ENCODE measurements around the gene CTRB1. TPM values are rescaled to one million over a fixed set of nuclear protein-coding genes. Genes with fewer than 3 reads are reported as not detected.

Gene CTRB1
- total RNA-seq, 1 experiment from 2014 or later = not detected

DNA sequence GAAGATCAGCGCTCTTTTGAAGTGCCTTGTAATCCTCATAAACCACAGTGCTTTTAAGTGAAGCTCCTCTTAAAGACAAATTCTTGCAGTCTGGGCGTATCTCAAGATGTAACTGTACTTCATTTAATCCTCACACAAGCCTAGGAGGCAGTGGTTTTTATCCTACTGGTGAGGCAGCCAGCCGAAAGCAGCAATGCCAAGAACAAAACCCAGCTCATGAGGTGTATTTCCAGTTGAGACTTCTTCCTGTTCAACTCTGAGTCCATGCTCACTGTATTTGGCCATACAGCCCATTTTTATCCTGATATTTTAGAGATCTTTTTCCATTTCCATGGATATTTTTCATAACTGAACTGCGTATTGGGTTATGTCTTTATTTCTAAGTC, 25.5 kb upstream of the CTRB1 start:
- Histone ChIP-seq H2AK5ac (ENCODE audit: insufficient read length, low read length) (no peak overlapping the region), H3K56ac (ENCODE audit: insufficient read length, low read depth, low read length) (no peak overlapping the region), H2BK5ac (ENCODE audit: insufficient read length, low read length) (no peak overlapping the region), H2BK12ac (ENCODE audit: insufficient read length, low read depth, low read length) (no peak overlapping the region), H4K5ac (ENCODE audit: insufficient read length, low read depth, low read length) (no peak overlapping the region), H3K14ac (ENCODE audit: insufficient read depth, low read length) (no peak overlapping the region), H2BK20ac (ENCODE audit: low read depth, low read length, poor library complexity, severe bottlenecking) (no peak overlapping the region), H3K9ac (ENCODE audit: extremely low read depth, insufficient read length, low read length) (no peak overlapping the region), H3K4ac (ENCODE audit: low read depth, low read length) (no peak overlapping the region), H3K79me2 (ENCODE audit: insufficient read depth, low read length) (no peaks in the 10 kb centered on the region), H2AFZ (ENCODE audit: low read length) (no peak overlapping the region), H3K23ac (ENCODE audit: insufficient read length, low read depth, low read length) (no peak overlapping the region), H3K27ac (ENCODE audit: insufficient read length, low read depth, low read length) (no peak overlapping the region), H2BK15ac (ENCODE audit: low read depth, low read length) (no peak overlapping the region), H3K27me3 (ENCODE audit: insufficient read depth, low read length) (no peaks in the 10 kb centered on the region), H3K4me1 (ENCODE audit: insufficient read depth, low read length) (no peaks in the 10 kb centered on the region), H4K20me1 (ENCODE audit: control insufficient read depth, insufficient read depth, insufficient read length) (no peaks in the 10 kb centered on the region), H3K9me3 (ENCODE audit: control insufficient read depth, low read depth, low read length) (no peaks in the 10 kb centered on the region), H3K18ac (ENCODE audit: insufficient read length, low read depth, low read length) (no peak overlapping the region), H3K23me2 (ENCODE audit: insufficient read length, low read depth, low read length, poor library complexity, severe bottlenecking) (no peaks in the 10 kb centered on the region), H3K4me2 (ENCODE audit: insufficient read depth, insufficient read length, low read length) (no peak overlapping the region), H2BK120ac (ENCODE audit: low read depth, low read length, poor library complexity, severe bottlenecking) (no peak overlapping the region), H3T11ph (ENCODE audit: low read length) (no peak overlapping the region), H4K8ac (replicated peaks; ENCODE audit: insufficient read length, low read depth, low read length) (no peak overlapping the region), H4K91ac (ENCODE audit: insufficient read length, low read depth, low read length) (no peak overlapping the region), H3K79me1 (ENCODE audit: insufficient read depth, low read depth, low read length, poor library complexity, severe bottlenecking) (no peaks in the 10 kb centered on the region)
- WGBS (ENCODE audit: extremely low coverage, insufficient read length, low lambda C conversion rate) = no CpG with 5 or more reads among the region's 4 CpGs
- no peak for DNase-seq
- Mint-ChIP-seq H3K36me3 (ENCODE audit: insufficient read depth in 1 of 3, low read depth in 3 of 3) (0 out of 7 replicates have a peak, but pooled peaks cover 0 to 4% (median 0%) of the 10 kb centered on the region in 3 experiments), H3K27me3 (ENCODE audit: low read depth) (peaks cover 2% of the 10 kb centered on the region; the same call in 1 of the 2 replicates), H3K4me3 (no peak overlapping the region), H3K4me1 (peaks cover 0 to 9% of the 10 kb centered on the region in 2 experiments), H3K9me3 (no peaks in the 10 kb centered on the region; a peak in 1 of 5 replicates), H3K27ac (peak overlapping the region in 1 of 3 experiments; percentile 70; a peak in 1 of 7 replicates)
- TF ChIP-seq, protein P1, sequence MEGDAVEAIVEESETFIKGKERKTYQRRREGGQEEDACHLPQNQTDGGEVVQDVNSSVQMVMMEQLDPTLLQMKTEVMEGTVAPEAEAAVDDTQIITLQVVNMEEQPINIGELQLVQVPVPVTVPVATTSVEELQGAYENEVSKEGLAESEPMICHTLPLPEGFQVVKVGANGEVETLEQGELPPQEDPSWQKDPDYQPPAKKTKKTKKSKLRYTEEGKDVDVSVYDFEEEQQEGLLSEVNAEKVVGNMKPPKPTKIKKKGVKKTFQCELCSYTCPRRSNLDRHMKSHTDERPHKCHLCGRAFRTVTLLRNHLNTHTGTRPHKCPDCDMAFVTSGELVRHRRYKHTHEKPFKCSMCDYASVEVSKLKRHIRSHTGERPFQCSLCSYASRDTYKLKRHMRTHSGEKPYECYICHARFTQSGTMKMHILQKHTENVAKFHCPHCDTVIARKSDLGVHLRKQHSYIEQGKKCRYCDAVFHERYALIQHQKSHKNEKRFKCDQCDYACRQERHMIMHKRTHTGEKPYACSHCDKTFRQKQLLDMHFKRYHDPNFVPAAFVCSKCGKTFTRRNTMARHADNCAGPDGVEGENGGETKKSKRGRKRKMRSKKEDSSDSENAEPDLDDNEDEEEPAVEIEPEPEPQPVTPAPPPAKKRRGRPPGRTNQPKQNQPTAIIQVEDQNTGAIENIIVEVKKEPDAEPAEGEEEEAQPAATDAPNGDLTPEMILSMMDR (conservative IDR thresholded peaks at IDR 0.05) = no peak

Data from H9 (cell line).